ENCODE data around the gene BRD3OS. TPM values are rescaled to one million over a fixed set of nuclear protein-coding genes. Genes with fewer than 3 reads are reported as not detected.

Gene BRD3OS
- total and polyA plus RNA-seq, 2 donors (not counting 3 experiments of a cell fraction or from before 2014, with no cell fraction given), result 11.9 to 15.4 TPM

- peaks cover 0 to 7% of the 10 kb centered on the region in 2 experiments for H3K36me3 ChIP-seq (ENCODE audit: control insufficient read depth in 2 of 2, extremely low read depth in 1 of 2, insufficient read depth in 2 of 2, low read length in 2 of 2)
- intact Hi-C loops (cut with micrococcal nuclease) (no loop called here), dilution Hi-C loops (cut with MboI; ENCODE audit: extremely low pct_ligation_motif_present, low sequenced_read_pairs) (no loop called here)
- H2AFZ ChIP-seq (ENCODE audit: low read depth, low read length), result no peak overlapping the region
- FAIRE-seq (no peak), DNase-seq (ENCODE audit: low read depth, low spot score) (no peak)
- no peaks in the 10 kb centered on the region for H3K27me3 ChIP-seq (ENCODE audit: control insufficient read depth in 2 of 2, insufficient read depth in 2 of 2, low read length in 2 of 2)
- H3K79me2 ChIP-seq (ENCODE audit: control insufficient read depth, insufficient read depth, low read length), result peaks cover 82% of the 10 kb centered on the region
- no peak overlapping the region for H3K4me3 ChIP-seq (replicated peaks in 1 of 3; ENCODE audit: insufficient read depth in 1 of 3, low read depth in 1 of 3, low read length in 3 of 3)
- peaks cover 8% of the 10 kb centered on the region for H3K4me1 ChIP-seq (ENCODE audit: control insufficient read depth, extremely low read depth, insufficient read depth, low read length)
- TF ChIP-seq CTCF (IDR thresholded peaks at IDR 0.05; ENCODE audit: extremely low read depth in 1 of 2, insufficient read depth in 1 of 2, low read depth in 1 of 2, low read length in 2 of 2) (no peak), POLR2A (IDR thresholded peaks at IDR 0.05; ENCODE audit: low read depth, low read length) (no peak), MAX (IDR thresholded peaks at IDR 0.05; ENCODE audit: insufficient read depth, insufficient read length) (no peak), EZH2 (IDR thresholded peaks at IDR 0.05; ENCODE audit: borderline replicate concordance, low read depth, low read length, severe bottlenecking) (no peak), GATA2 (IDR thresholded peaks at IDR 0.05; ENCODE audit: insufficient read depth, insufficient read length, low read depth, low read length) (no peak), POLR2AphosphoS5 (IDR thresholded peaks at IDR 0.05; ENCODE audit: insufficient read depth, low read depth, low read length) (no peak), JUN (IDR thresholded peaks at IDR 0.05; ENCODE audit: borderline replicate concordance, insufficient read depth, insufficient read length, low read depth) (no peak), FOS (IDR thresholded peaks at IDR 0.05; ENCODE audit: borderline replicate concordance, insufficient read depth, low read length) (no peak), MYC (IDR thresholded peaks at IDR 0.05; ENCODE audit: low read depth, low read length) (no peak)
- ChIA-PET CTCF (interaction anchor here (1.2 kb wide), 1 partner anchor 8 kb away, joined by 4 read pairs; no protein-coding TSS in a partner anchor), POLR2A (no interaction called here)
- H3K4me2 ChIP-seq (ENCODE audit: insufficient read depth, low read length), result no peak overlapping the region
- H4K20me1 ChIP-seq (replicated peaks; ENCODE audit: control insufficient read depth, extremely low read depth, insufficient read depth, low read length), result no peaks in the 10 kb centered on the region
- H3K9ac ChIP-seq (replicated peaks; ENCODE audit: extremely low read depth, insufficient read depth, low read length), result no peak overlapping the region
- no peaks in the 10 kb centered on the region for H3K9me1 ChIP-seq (replicated peaks; ENCODE audit: control insufficient read depth, extremely low read depth, insufficient read depth, low read length)
- H3K9me3 ChIP-seq (replicated peaks; ENCODE audit: control insufficient read depth, insufficient read depth, low read length), result no peaks in the 10 kb centered on the region
- no TSS peak for BruUV-seq (replicated peaks)
- no peak overlapping the region for H3K27ac ChIP-seq (ENCODE audit: insufficient read depth, low read depth, low read length)
Measured at GRCh38 chr9:134057751-134058701, 32.7 kb downstream of the BRD3OS start.
